GM10266 (cell line): ENCODE results near the gene SLC2A9.
"Not testable (repeated sequence)": the region's sequence is repeated elsewhere in the genome, so short reads cannot be mapped to it uniquely, and the experiment has no call there.

Experiments
- DNase-seq: peaks from one replicate; pipeline ENCODE4 v3.0.0; 2012; ENCODE audit errors: extremely low spot score
- CTCF ChIP-seq: IDR thresholded peaks from 2 replicates; pipeline ENCODE4 v1.5.1; 2012; ENCODE audit warnings: mild to moderate bottlenecking, low read depth; ENCODE audit not compliant: control insufficient read depth, insufficient read depth; ENCODE audit errors: missing control alignments

SLC2A9 gene

GRCh38 chr4:9808077-9808476 is 213.2 kb downstream of the SLC2A9 start:
- no peak for DNase-seq
- TF ChIP-seq CTCF = no peak

DNA sequence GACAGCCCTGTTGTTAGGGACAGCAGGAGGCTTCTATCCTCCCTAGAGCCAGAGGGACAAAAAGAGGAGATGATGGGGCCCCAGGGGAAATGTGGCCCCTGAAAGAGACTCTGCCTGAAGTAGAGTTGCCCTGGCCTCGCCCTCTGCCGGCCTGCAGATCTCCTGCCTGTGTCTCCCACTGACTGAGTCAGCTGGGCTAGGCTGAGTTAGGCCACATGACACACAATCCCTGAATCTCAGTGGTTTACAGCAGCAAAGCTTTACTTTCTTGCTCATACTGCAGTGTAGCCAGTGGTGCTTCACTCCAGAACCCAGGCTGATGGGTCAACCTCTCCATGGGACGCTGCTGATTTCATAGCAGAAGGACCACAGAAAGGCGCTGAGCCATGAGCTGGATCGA is 216.4 kb downstream of the SLC2A9 start:
- TF ChIP-seq CTCF = no peak
- no peak for DNase-seq

GRCh38 chr4:9800848-9801247 is 220.4 kb downstream of the SLC2A9 start:
- TF ChIP-seq CTCF = no peak
- no peak for DNase-seq

GRCh38 chr4:9796641-9797040 is 224.7 kb downstream of the SLC2A9 start:
- not testable (repeated sequence) for DNase-seq

- no peak for DNase-seq
- no peak for TF ChIP-seq CTCF
These were observed 228.9 kb downstream of the SLC2A9 start for GRCh38 chr4:9792381-9792780.

GRCh38 chr4:9785891-9786290 is 235.4 kb downstream of the SLC2A9 start:
- DNase-seq = not testable (repeated sequence)

DNA sequence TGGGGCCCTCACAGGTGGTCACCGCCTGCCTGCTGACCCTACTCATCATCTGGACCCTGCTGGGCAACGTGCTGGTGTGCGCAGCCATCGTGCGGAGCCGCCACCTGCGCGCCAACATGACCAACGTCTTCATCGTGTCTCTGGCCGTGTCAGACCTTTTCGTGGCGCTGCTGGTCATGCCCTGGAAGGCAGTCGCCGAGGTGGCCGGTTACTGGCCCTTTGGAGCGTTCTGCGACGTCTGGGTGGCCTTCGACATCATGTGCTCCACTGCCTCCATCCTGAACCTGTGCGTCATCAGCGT is 239.2 kb downstream of the SLC2A9 start:
- TF ChIP-seq CTCF = no peak
- no peak for DNase-seq

DNA sequence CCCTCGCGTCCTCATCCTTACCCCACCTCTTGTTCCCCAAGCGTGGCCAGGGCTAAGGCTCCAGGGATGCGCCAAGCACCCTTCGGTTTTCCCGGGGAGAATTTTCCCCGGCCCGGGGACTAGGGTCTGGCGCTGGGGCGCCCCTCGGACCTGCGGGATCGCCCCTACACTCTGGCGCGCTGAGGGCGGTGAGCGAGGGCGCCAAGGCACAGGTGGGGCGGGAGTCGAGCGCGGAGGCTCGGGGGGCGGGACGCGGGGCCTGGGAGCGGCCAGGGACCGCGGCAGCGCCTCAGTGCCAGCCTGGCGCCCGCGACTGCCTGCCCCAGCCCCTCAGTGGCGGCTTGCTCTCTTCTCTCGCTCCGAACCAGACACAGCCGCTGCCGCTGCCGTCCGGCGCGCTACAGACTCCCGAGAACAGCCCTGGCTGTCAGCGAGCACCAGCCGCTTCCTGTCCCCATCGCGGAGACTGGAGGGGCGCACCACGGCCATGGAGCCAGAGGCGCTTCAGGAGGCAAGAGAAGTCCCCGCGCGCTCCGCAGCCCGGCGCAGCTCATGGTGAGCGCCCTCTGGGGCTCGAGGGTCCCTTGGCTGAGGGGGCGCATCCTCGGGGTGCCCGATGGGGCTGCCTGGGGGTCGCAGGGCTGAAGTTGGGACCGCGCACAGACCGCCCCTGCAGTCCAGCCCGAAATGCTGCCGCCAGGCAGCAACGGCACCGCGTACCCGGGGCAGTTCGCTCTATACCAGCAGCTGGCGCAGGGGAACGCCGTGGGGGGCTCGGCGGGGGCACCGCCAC is 239.8 kb downstream of the SLC2A9 start, which contains the start of gene DRD5:
TSS of gene DRD5 (plus strand) at position 292 of the 793 bp plus-strand sequence. CDS start at position 688, 396 bp downstream.
- TF ChIP-seq CTCF = no peak
- no peak for DNase-seq
